Endothelial cell of umbilical vein (primary cell): ENCODE data around the gene TIFAB. TPM values are rescaled to one million over a fixed set of nuclear protein-coding genes. Genes with fewer than 3 reads are reported as not detected.

Experiments
- BruUV-seq: library from RNA; stranded (reverse); fragments of 400-500 nt; replicated peaks from 2 replicates; lab custom pipeline; 2021; lab: Mats Ljungman, UMichigan
- CTCF ChIA-PET: fragments of 300-600, 350-600 bp; sonication (Branson Sonifier 250); formaldehyde crosslinking; loops from one replicate; lab custom pipeline; 2021; ENCODE audit warnings: antibody characterized with exemption, inconsistent platforms; lab: Charles Lee
- POLR2A ChIA-PET: fragments of 300-600, 350-600 bp; sonication (Branson Sonifier 250); formaldehyde crosslinking; loops from one replicate; lab custom pipeline; 2021; ENCODE audit warnings: antibody characterized with exemption, inconsistent platforms; lab: Charles Lee
- DNase-seq: peaks from one replicate; pipeline ENCODE4 v3.0.0-alpha.2; 2011; ENCODE audit warnings: low read depth, low spot score
- FAIRE-seq: peaks from 2 replicates; lab custom pipeline; 2011; peaks lifted over from hg19 to GRCh38; lab: Jason Lieb, UNC
- H2AFZ ChIP-seq: 2 replicates; pipeline ENCODE4 v1.6.0; 2012; ENCODE audit warnings: low read depth, low read length, control low read depth, inconsistent platforms
- H3K27ac ChIP-seq: 2 replicates; pipeline ENCODE4 v1.5.1; 2011; ENCODE audit warnings: low read depth, mild to moderate bottlenecking, control low read depth, low read length, moderate library complexity; ENCODE audit not compliant: insufficient read depth
- H3K27me3 ChIP-seq, 2 experiments: 2 replicates each; pipeline versions ENCODE4 v1.6.0 to v1.6.1; 2011; ENCODE audit warnings: low read length in 2 of 2, mixed read lengths in 1 of 2; ENCODE audit not compliant: control insufficient read depth in 2 of 2, insufficient read depth in 2 of 2
- H3K36me3 ChIP-seq, 2 experiments: 2 replicates in 1 of 2; 3 replicates in 1 of 2; pipeline ENCODE4 v1.5.1; 2011; ENCODE audit warnings: low read length in 2 of 2, mild to moderate bottlenecking in 1 of 2, moderate library complexity in 1 of 2; ENCODE audit not compliant: control insufficient read depth in 2 of 2, insufficient read depth in 2 of 2; ENCODE audit errors: extremely low read depth in 1 of 2
- H3K4me1 ChIP-seq: 3 replicates; pipeline ENCODE4 v1.5.1; 2011; ENCODE audit warnings: mild to moderate bottlenecking, low read length; ENCODE audit not compliant: control insufficient read depth, insufficient read depth; ENCODE audit errors: extremely low read depth
- H3K4me2 ChIP-seq: 2 replicates; pipeline ENCODE4 v1.6.1; 2011; ENCODE audit warnings: low read length, control low read depth, mixed read lengths; ENCODE audit not compliant: insufficient read depth
- H3K4me3 ChIP-seq, 3 experiments: fragments of 200-600 bp in 1 of 3; sonication (generic), shearing (Covaris generic) in 1 of 3; replicated peaks in 1 of 3; 2 replicates each; pipeline ENCODE4 v1.5.1; 2011 to 2016; ENCODE audit warnings: control low read depth in 3 of 3, low read length in 3 of 3, mild to moderate bottlenecking in 2 of 3, inconsistent platforms in 1 of 3, low read depth in 1 of 3, moderate library complexity in 1 of 3; ENCODE audit not compliant: insufficient read depth in 1 of 3
- H3K79me2 ChIP-seq: 2 replicates; pipeline ENCODE4 v1.6.0; 2012; ENCODE audit warnings: low read length, inconsistent platforms; ENCODE audit not compliant: control insufficient read depth, insufficient read depth
- H3K9ac ChIP-seq: replicated peaks from 2 replicates; pipeline ENCODE3; 2011; ENCODE audit warnings: low read length, control low read depth; ENCODE audit not compliant: insufficient read depth; ENCODE audit errors: extremely low read depth
- H3K9me1 ChIP-seq: replicated peaks from 3 replicates; pipeline ENCODE4 v1.6.0; 2011; ENCODE audit warnings: mild to moderate bottlenecking, low read length; ENCODE audit not compliant: control insufficient read depth, insufficient read depth; ENCODE audit errors: extremely low read depth
- H3K9me3 ChIP-seq: replicated peaks from 2 replicates; pipeline ENCODE4 v1.5.1; 2012; ENCODE audit warnings: low read length, inconsistent platforms; ENCODE audit not compliant: control insufficient read depth, insufficient read depth
- H4K20me1 ChIP-seq: replicated peaks from 2 replicates; pipeline ENCODE3; 2011; ENCODE audit warnings: mild to moderate bottlenecking, low read length; ENCODE audit not compliant: control insufficient read depth, insufficient read depth; ENCODE audit errors: extremely low read depth
- EZH2 ChIP-seq: IDR thresholded peaks from 2 replicates; pipeline ENCODE4 v1.6.1; 2012; ENCODE audit warnings: borderline replicate concordance, low read depth, mild to moderate bottlenecking, moderate library complexity, low read length, inconsistent platforms; ENCODE audit not compliant: severe bottlenecking
- FOS ChIP-seq: IDR thresholded peaks from 2 replicates; pipeline ENCODE4 v1.6.1; 2011; ENCODE audit warnings: mild to moderate bottlenecking, low read length, moderate library complexity, borderline replicate concordance; ENCODE audit not compliant: insufficient read depth
- GATA2 ChIP-seq: IDR thresholded peaks from 2 replicates; pipeline ENCODE4 v1.7.0; 2011; ENCODE audit warnings: low read depth, mild to moderate bottlenecking, moderate library complexity, mixed read lengths, low read length; ENCODE audit not compliant: insufficient read length, insufficient read depth
- JUN ChIP-seq: IDR thresholded peaks from 2 replicates; pipeline ENCODE4 v1.6.1; 2011; ENCODE audit warnings: borderline replicate concordance, low read depth; ENCODE audit not compliant: insufficient read length, insufficient read depth
- MAX ChIP-seq: IDR thresholded peaks from 2 replicates; pipeline ENCODE4 v1.6.1; 2011; ENCODE audit not compliant: insufficient read depth, insufficient read length
- MYC ChIP-seq: IDR thresholded peaks from one replicate; pipeline ENCODE4 v1.6.1; 2011; ENCODE audit warnings: mild to moderate bottlenecking, low read depth, low read length
- POLR2A ChIP-seq: IDR thresholded peaks from 2 replicates; pipeline ENCODE4 v1.6.1; 2012; ENCODE audit warnings: low read depth, mild to moderate bottlenecking, control low read depth, low read length
- POLR2AphosphoS5 ChIP-seq: IDR thresholded peaks from 2 replicates; pipeline ENCODE4 v1.6.1; 2012; ENCODE audit warnings: low read depth, mild to moderate bottlenecking, control low read depth, low read length, moderate library complexity; ENCODE audit not compliant: insufficient read depth
- dilution Hi-C: fragments of 300-500 bp; cut with MboI; formaldehyde crosslinking; loops from one replicate; pipeline ENCODE4 v1.15.0; 2019; ENCODE audit warnings: low sequenced_read_pairs; ENCODE audit not compliant: extremely low pct_ligation_motif_present
- intact Hi-C: fragments of 100-400 bp; cut with micrococcal nuclease; formaldehyde crosslinking; loops from one replicate; pipeline ENCODE4 v1.10.0; 2022
- polyA plus RNA-seq, 4 experiments: library from polyadenylated mRNA; depleted of rRNA in 3 of 4; stranded (reverse) in 3 of 4; unstranded in 1 of 4; fragments of >200 nt; gene quantifications; 2 replicates each; pipeline versions ENCODE4 v1.2.1 to v1.2.3, GENCODE V29; 2011 to 2012; ENCODE audit warnings: missing spikeins in 1 of 4
- total RNA-seq: library from RNA; stranded (reverse); gene quantifications from 2 replicates; pipeline ENCODE4 v1.2.3, GENCODE V29; 2021
- TF ChIP-seq, protein P1 (sequence below), 2 donors: IDR thresholded peaks; 1 replicate in 1 of 2; 2 replicates in 1 of 2; pipeline ENCODE4 v1.5.1; 2011; ENCODE audit warnings: low read length in 2 of 2, mild to moderate bottlenecking in 2 of 2, moderate library complexity in 2 of 2, control low read depth in 1 of 2, inconsistent platforms in 1 of 2, low read depth in 1 of 2; ENCODE audit not compliant: insufficient read depth in 1 of 2; ENCODE audit errors: extremely low read depth in 1 of 2

The TIFAB gene
- total and polyA plus RNA-seq, 2 donors (not counting 3 experiments of a cell fraction or from before 2014, with no cell fraction given) = not detected

GRCh38 chr5:135441919-135442318 is 10.2 kb downstream of the TIFAB start:
- CTCF ChIA-PET = interaction anchor here (3.2 to 6.6 kb wide), 3 partner anchors 15 to 24 kb away, joined by 14 to 44 read pairs (median 15); no protein-coding TSS in a partner anchor
- Histone ChIP-seq H3K79me2 (no peaks in the 10 kb centered on the region), H4K20me1 (no peaks in the 10 kb centered on the region), H3K27me3 (peaks cover 0 to 4% of the 10 kb centered on the region in 2 experiments), H3K9me1 (no peaks in the 10 kb centered on the region), H3K4me3 (no peak overlapping the region), H3K36me3 (no peaks in the 10 kb centered on the region), H3K4me1 (no peaks in the 10 kb centered on the region), H3K9me3 (no peaks in the 10 kb centered on the region), H2AFZ (no peak overlapping the region), H3K4me2 (no peak overlapping the region), H3K9ac (no peak overlapping the region), H3K27ac (no peak overlapping the region)
- DNase-seq = no peak
- intact Hi-C loops (no loop called here), dilution Hi-C loops (no loop called here)
- POLR2A ChIA-PET = no interaction called here
- TF ChIP-seq, protein P1, sequence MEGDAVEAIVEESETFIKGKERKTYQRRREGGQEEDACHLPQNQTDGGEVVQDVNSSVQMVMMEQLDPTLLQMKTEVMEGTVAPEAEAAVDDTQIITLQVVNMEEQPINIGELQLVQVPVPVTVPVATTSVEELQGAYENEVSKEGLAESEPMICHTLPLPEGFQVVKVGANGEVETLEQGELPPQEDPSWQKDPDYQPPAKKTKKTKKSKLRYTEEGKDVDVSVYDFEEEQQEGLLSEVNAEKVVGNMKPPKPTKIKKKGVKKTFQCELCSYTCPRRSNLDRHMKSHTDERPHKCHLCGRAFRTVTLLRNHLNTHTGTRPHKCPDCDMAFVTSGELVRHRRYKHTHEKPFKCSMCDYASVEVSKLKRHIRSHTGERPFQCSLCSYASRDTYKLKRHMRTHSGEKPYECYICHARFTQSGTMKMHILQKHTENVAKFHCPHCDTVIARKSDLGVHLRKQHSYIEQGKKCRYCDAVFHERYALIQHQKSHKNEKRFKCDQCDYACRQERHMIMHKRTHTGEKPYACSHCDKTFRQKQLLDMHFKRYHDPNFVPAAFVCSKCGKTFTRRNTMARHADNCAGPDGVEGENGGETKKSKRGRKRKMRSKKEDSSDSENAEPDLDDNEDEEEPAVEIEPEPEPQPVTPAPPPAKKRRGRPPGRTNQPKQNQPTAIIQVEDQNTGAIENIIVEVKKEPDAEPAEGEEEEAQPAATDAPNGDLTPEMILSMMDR (IDR thresholded peaks at IDR 0.05; ENCODE audit: extremely low read depth in 1 of 2, insufficient read depth in 1 of 2, low read depth in 1 of 2, low read length in 2 of 2) = no peak
- TF ChIP-seq POLR2AphosphoS5 (no peak), FOS (no peak), MYC (no peak), GATA2 (no peak), POLR2A (no peak), MAX (no peak), JUN (no peak), EZH2 (no peak)
- no TSS peak for BruUV-seq
- no peak for FAIRE-seq
